ENCODE data around the gene SPEN. TPM values are rescaled to one million over a fixed set of nuclear protein-coding genes. Genes with fewer than 3 reads are reported as not detected.

The SPEN gene
- total and polyA plus RNA-seq, 2 of the 4 experiments (the other 2 are of a cell fraction) = 7.6 to 15.8 TPM

DNA sequence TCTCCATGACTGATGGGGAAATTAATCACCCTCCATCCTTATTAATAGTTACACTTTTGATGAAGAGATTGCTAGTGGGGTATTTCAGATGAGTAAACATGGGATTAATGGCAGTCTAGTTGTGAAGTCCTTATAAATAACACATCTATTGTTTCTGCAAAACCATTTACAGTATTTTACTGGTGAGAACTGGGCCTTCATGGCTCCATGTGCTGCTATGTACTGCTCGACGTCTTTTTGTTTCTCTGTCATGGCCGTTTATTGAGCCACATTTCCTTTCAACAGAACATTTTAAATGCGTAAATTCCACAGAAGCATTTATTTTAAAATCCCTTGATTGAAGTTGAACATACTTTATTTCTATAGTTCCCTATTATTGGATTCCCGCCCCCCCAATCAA is 34.5 kb downstream of the SPEN start:
- no peak overlapping the region for H2BK5ac ChIP-seq (ENCODE audit: low read depth, low read length, poor library complexity, severe bottlenecking)
- no peak overlapping the region for H3K23ac ChIP-seq (ENCODE audit: low read depth, low read length)
- POLR2A ChIA-PET (ENCODE audit: unreplicated experiment) = no interaction called here
- CTCF ChIA-PET = no interaction called here
- intact Hi-C loops (cut with micrococcal nuclease) (no loop called here), in situ Hi-C loops (cut with MboI; ENCODE audit: low sequenced_read_pairs) (no loop called here), dilution Hi-C loops (cut with HindIII; ENCODE audit: low sequenced_read_pairs, unreplicated experiment) (no loop called here)
- no peak for TF ChIP-seq SMC3 (IDR thresholded peaks at IDR 0.05; ENCODE audit: low read depth, low read length)
- no peak for TF ChIP-seq CHD1 (IDR thresholded peaks at IDR 0.05; ENCODE audit: low read depth, low read length)
- TF ChIP-seq USF2 (IDR thresholded peaks at IDR 0.05; ENCODE audit: low read depth, low read length) = no peak
- no peak for TF ChIP-seq MAFK (IDR thresholded peaks at IDR 0.05; ENCODE audit: low read depth, low read length)
- no peak for TF ChIP-seq CEBPB (IDR thresholded peaks at IDR 0.05; ENCODE audit: low read depth, low read length)
- no peak for TF ChIP-seq RAD21 (IDR thresholded peaks at IDR 0.05; ENCODE audit: low read length)
- no peak for ATAC-seq (ENCODE audit: low read depth)
- H3K79me1 ChIP-seq (ENCODE audit: low read depth in 1 of 2, low read length in 2 of 2) = peaks cover 8 to 72% of the 10 kb centered on the region in 2 experiments
- H3K56ac ChIP-seq (ENCODE audit: extremely low read depth, insufficient read depth, low read length) = no peak overlapping the region
- H3K18ac ChIP-seq (ENCODE audit: low read depth, low read length) = no peak overlapping the region
- H4K91ac ChIP-seq (ENCODE audit: insufficient read depth, low read depth, low read length) = no peak overlapping the region
- no peak overlapping the region for H3K27ac ChIP-seq (ENCODE audit: insufficient read depth, low read length)
- no peak overlapping the region for H3K9ac ChIP-seq (ENCODE audit: low read depth, low read length)
- H3K9me1 ChIP-seq (ENCODE audit: insufficient read depth, low read length) = peaks cover 7% of the 10 kb centered on the region; the same call in 1 of the 2 replicates
- no peak overlapping the region for H3K4ac ChIP-seq (ENCODE audit: low read depth, low read length)
- no peaks in the 10 kb centered on the region for H3K27me3 ChIP-seq (ENCODE audit: control insufficient read depth, insufficient read depth, low read length)
- WGBS, 2 experiments (ENCODE audit: extremely low coverage in 2 of 2, insufficient read length in 1 of 2) = 82% methylated on average over 2 of the region's 5 CpGs; no CpG with 5 or more reads in 1 of the 2 experiments
- BruUV-seq (replicated peaks) = no TSS peak
- no peaks in the 10 kb centered on the region for H3K9me3 ChIP-seq (ENCODE audit: control insufficient read depth, insufficient read depth, low read length)
- no peak overlapping the region for H2AK5ac ChIP-seq (ENCODE audit: low read depth, low read length)
- H4K5ac ChIP-seq (ENCODE audit: low read depth, low read length) = no peak overlapping the region
- H2BK120ac ChIP-seq (ENCODE audit: low read depth, low read length) = no peak overlapping the region
- no peaks in the 10 kb centered on the region; the same call in 1 of the 2 replicates for H3K36me3 ChIP-seq (ENCODE audit: control insufficient read depth, insufficient read depth, low read length)
- no peak overlapping the region for H3K4me2 ChIP-seq (ENCODE audit: low read depth, low read length)
- H2AK9ac ChIP-seq (replicated peaks; ENCODE audit: low read depth, low read length, poor library complexity) = no peak overlapping the region
- no peak overlapping the region for H3K4me3 ChIP-seq (ENCODE audit: insufficient read depth, low read depth, low read length)
- H3K4me1 ChIP-seq (ENCODE audit: control insufficient read depth, insufficient read depth, low read length) = peaks cover 4% of the 10 kb centered on the region
- H4K8ac ChIP-seq (ENCODE audit: low read depth in 2 of 2, low read length in 2 of 2) = no peak overlapping the region
- no peak overlapping the region for H2AFZ ChIP-seq (replicated peaks; ENCODE audit: low read length, poor library complexity)
- peaks cover 18% of the 10 kb centered on the region for H4K20me1 ChIP-seq (ENCODE audit: insufficient read depth, low read length)
- H3K14ac ChIP-seq (replicated peaks; ENCODE audit: low read depth, low read length) = no peak overlapping the region
- no peak overlapping the region for H2BK20ac ChIP-seq (ENCODE audit: low read depth, low read length)
- H2BK15ac ChIP-seq (ENCODE audit: low read depth, low read length) = no peak overlapping the region
- DNase-seq = no peak
